Ovary (tissue), 9 donors: ENCODE measurements around the gene EPHA8. TPM values are rescaled to one million over a fixed set of nuclear protein-coding genes. Genes with fewer than 3 reads are reported as not detected.

Experiments
- DNase-seq, 5 donors: peaks; one replicate each; pipeline ENCODE4 v3.0.0-alpha.2; 2019 to 2020
- H3K27ac ChIP-seq, 2 donors: fragments of 200-600 bp; one replicate each; pipeline versions ENCODE4 v1.5.1 to v1.8.0; 2019 to 2022
- H3K27me3 ChIP-seq: fragments of 200-600 bp; one replicate; pipeline ENCODE4 v1.8.0; 2022
- H3K36me3 ChIP-seq: fragments of 200-600 bp; sonication (generic); one replicate; pipeline ENCODE4 v1.5.1; 2019
- H3K4me1 ChIP-seq: one replicate; pipeline ENCODE4 v1.8.1; 2013; ENCODE audit warnings: mild to moderate bottlenecking, moderate library complexity; ENCODE audit not compliant: insufficient read depth
- H3K4me3 ChIP-seq: fragments of 200-600 bp; sonication (generic); one replicate; pipeline ENCODE4 v1.5.1; 2017
- H3K9me3 ChIP-seq, 2 donors: fragments of 200-600 bp in 1 of 2; sonication (generic) in 1 of 2; one replicate each; pipeline versions ENCODE4 v1.5.1 to v1.8.1; 2013 to 2019; ENCODE audit warnings: mild to moderate bottlenecking in 1 of 2, moderate library complexity in 1 of 2
- CTCF ChIP-seq, 3 donors: fragments of 450-650 bp in 2 of 3; fragments of 200-600 bp in 1 of 3; IDR thresholded peaks; one replicate each; pipeline versions ENCODE4 v1.5.1 to v1.8.0; 2016 to 2022; ENCODE audit warnings: antibody characterized with exemption in 3 of 3, mild to moderate bottlenecking in 1 of 3
- EP300 ChIP-seq: sonication (generic); formaldehyde crosslinking; IDR thresholded peaks from one replicate; pipeline ENCODE4 v1.6.1; 2017; ENCODE audit warnings: antibody characterized with exemption
- POLR2A ChIP-seq: fragments of 450-650 bp; IDR thresholded peaks from one replicate; pipeline ENCODE4 v1.6.1; 2017; ENCODE audit warnings: antibody characterized with exemption, mild to moderate bottlenecking, moderate library complexity
- WGBS, 3 donors: extraction: QIAGEN DNeasy Blood & Tissue Kit in 1 of 3; methylation state at CpG; one replicate each; pipeline versions ENCODE4 v1.1.5 to v1.1.7; 2013 to 2017; 5-methylcytosine and 5-hydroxymethylcytosine counted together
- intact Hi-C, 4 donors: fragments of 100-400 bp; cut with DNase I; formaldehyde crosslinking; loops; one replicate each; pipeline versions ENCODE4 v1.11.0 to v1.15.1; 2022 to 2023
- polyA plus RNA-seq, 2 donors: library from polyadenylated mRNA; stranded (reverse); fragments of 200-250 nt in 1 of 2; fragments of 350-450 nt in 1 of 2; fragmentation: Illumina TruSeq in 1 of 2; extraction: RNeasy Lipid Tissue Mini Kit (QIAGEN cat#74804) in 1 of 2; gene quantifications; one replicate each; pipeline ENCODE4 v1.2.3, GENCODE V29; 2013 to 2014
- total RNA-seq, 7 donors: library from RNA; depleted of rRNA in 2 of 7; stranded (reverse); fragments of >200 nt in 2 of 7; fragmentation: NEBNext Ultra II Directional in 3 of 7; extraction: Animal tissue kit (Norgen Biotek cat#: 25700) in 3 of 7; gene quantifications; one replicate each; pipeline versions ENCODE4 v1.1.0 to v1.2.4, GENCODE V29; 2016 to 2023
- donor health status: DM: no; HTN: no; CAD: no; lungs with moderate emphysema.
- donor health status: DM: no; HTN: no; CAD: no.
- donor health status: Bipolar disorder and iron deficiency.
- donor health status: DM: yes; HTN: yes; CAD: no.
- donor health status: DM: no; HTN: no; CAD: no.
- donor health status: DM: yes; HTN: yes; CAD: no.

The EPHA8 gene
- total and polyA plus RNA-seq, 9 donors, result 0.02 TPM; not detected in 8

GRCh38 chr1:22587247-22587646 lies 24.0 kb downstream of the EPHA8 start:
- no peaks in the 10 kb centered on the region for H3K4me1 ChIP-seq
- H3K27ac ChIP-seq, result no peak overlapping the region
- no peaks in the 10 kb centered on the region for H3K36me3 ChIP-seq
- H3K4me3 ChIP-seq, result no peak overlapping the region
- no peaks in the 10 kb centered on the region for H3K27me3 ChIP-seq
- no peak for TF ChIP-seq EP300
- no peak for TF ChIP-seq CTCF (IDR thresholded peaks at IDR 0.05)
- no peak for TF ChIP-seq POLR2A
- intact Hi-C loops, result loop anchor here in 1 of 4 donors (5.0 kb wide), 1 partner anchor 365 kb away; no protein-coding TSS in a partner anchor
- 79 to 84% (median 81%) methylated on average over 7 of the region's 7 CpGs for WGBS, 3 donors
- H3K9me3 ChIP-seq, result no peaks in the 10 kb centered on the region
- DNase-seq, result no peak

- no peaks in the 10 kb centered on the region for H3K27me3 ChIP-seq
- TF ChIP-seq CTCF (IDR thresholded peaks at IDR 0.05) (no peak), POLR2A (no peak), EP300 (no peak)
Measured at GRCh38 chr1:22588899-22589422, 25.7 kb downstream of the EPHA8 start.

GRCh38 chr1:22591576-22591975 lies 28.3 kb downstream of the EPHA8 start:
- Histone ChIP-seq H3K4me3 (no peak overlapping the region), H3K27me3 (no peaks in the 10 kb centered on the region), H3K36me3 (no peaks in the 10 kb centered on the region), H3K27ac (no peak overlapping the region), H3K9me3 (no peaks in the 10 kb centered on the region), H3K4me1 (no peaks in the 10 kb centered on the region)
- TF ChIP-seq CTCF (IDR thresholded peaks at IDR 0.05), result no peak
- no peak for TF ChIP-seq EP300
- TF ChIP-seq POLR2A, result no peak
- no peak for DNase-seq
- intact Hi-C loops, result no loop called here
- 61 to 70% (median 62%) methylated on average over 8 of the region's 8 CpGs for WGBS, 3 donors

More at GRCh38 chr1:22588899-22589422, 25.7 kb downstream of the EPHA8 start:
- intact Hi-C loops, result loop anchor here in 1 of 4 donors (5.0 kb wide), 1 partner anchor 367 kb away; no protein-coding TSS in a partner anchor
- H3K9me3 ChIP-seq, result no peaks in the 10 kb centered on the region
- H3K4me3 ChIP-seq, result no peak overlapping the region
- H3K4me1 ChIP-seq, result no peaks in the 10 kb centered on the region
- 82 to 84% (median 84%) methylated on average over 23 to 24 of the region's 24 CpGs for whole genome bisulfite sequencing, 3 donors
- no peak for DNase-seq
- H3K36me3 ChIP-seq, result no peaks in the 10 kb centered on the region
- H3K27ac ChIP-seq, result no peak overlapping the region

- no peaks in the 10 kb centered on the region for H3K9me3 ChIP-seq
- H3K27me3 ChIP-seq, result no peaks in the 10 kb centered on the region
- DNase-seq, result no peak
- TF ChIP-seq CTCF (IDR thresholded peaks at IDR 0.05) (no peak), EP300 (no peak), POLR2A (no peak)
- intact Hi-C loops, result no loop called here
- H3K4me3 ChIP-seq, result no peak overlapping the region
- no peaks in the 10 kb centered on the region for H3K4me1 ChIP-seq
- no peak overlapping the region for H3K27ac ChIP-seq
- H3K36me3 ChIP-seq, result no peaks in the 10 kb centered on the region
- WGBS, 3 donors, result 78 to 87% (median 80%) methylated on average over 9 of the region's 9 CpGs
Measured at GRCh38 chr1:22592051-22592450, 28.8 kb downstream of the EPHA8 start.
